ENCODE results near the gene GAS5. TPM values are rescaled to one million over a fixed set of nuclear protein-coding genes. Genes with fewer than 3 reads are reported as not detected.

The GAS5 gene
- total RNA-seq, 3 donors from 2014 or later (not counting 1 experiment from before 2014, with no cell fraction given): 208 to 299 (median 214) TPM

DNA sequence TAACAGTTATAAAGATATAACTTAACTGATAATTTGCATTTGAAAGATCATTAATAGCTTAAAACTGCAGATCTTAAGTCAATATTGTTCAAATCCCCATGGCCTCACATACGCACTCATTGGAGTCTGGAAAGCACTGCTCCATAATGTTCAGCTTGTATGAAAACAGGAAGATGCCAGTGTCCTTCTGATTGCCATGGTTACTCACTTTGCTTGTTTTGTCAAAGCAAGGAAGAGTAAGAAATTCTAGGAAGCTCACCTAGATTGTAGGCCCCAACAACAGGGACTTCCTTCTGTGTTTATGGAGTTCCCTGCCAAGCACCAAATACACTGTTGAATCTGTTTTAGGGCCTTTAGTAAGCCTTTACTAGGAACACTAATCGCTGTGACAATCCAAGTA, 10.9 kb downstream of the GAS5 start:
- peaks cover 0 to 6% of the 10 kb centered on the region in 2 donors for H3K4me1 Mint-ChIP-seq
- ATAC-seq: no peak
- TF ChIP-seq, protein P1, sequence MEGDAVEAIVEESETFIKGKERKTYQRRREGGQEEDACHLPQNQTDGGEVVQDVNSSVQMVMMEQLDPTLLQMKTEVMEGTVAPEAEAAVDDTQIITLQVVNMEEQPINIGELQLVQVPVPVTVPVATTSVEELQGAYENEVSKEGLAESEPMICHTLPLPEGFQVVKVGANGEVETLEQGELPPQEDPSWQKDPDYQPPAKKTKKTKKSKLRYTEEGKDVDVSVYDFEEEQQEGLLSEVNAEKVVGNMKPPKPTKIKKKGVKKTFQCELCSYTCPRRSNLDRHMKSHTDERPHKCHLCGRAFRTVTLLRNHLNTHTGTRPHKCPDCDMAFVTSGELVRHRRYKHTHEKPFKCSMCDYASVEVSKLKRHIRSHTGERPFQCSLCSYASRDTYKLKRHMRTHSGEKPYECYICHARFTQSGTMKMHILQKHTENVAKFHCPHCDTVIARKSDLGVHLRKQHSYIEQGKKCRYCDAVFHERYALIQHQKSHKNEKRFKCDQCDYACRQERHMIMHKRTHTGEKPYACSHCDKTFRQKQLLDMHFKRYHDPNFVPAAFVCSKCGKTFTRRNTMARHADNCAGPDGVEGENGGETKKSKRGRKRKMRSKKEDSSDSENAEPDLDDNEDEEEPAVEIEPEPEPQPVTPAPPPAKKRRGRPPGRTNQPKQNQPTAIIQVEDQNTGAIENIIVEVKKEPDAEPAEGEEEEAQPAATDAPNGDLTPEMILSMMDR (IDR thresholded peaks at IDR 0.05): no peak
- H3K9me3 ChIP-seq (ENCODE audit: control insufficient read depth, insufficient read depth, low read length): no peaks in the 10 kb centered on the region
- peaks cover 52% of the 10 kb centered on the region for H3K36me3 ChIP-seq (ENCODE audit: control insufficient read depth, insufficient read depth, low read length)
- no peak overlapping the region for H3K27ac Mint-ChIP-seq
- intact Hi-C loops (cut with micrococcal nuclease): no loop called here
- H3K4me1 ChIP-seq (ENCODE audit: control insufficient read depth, insufficient read depth, low read length): no peaks in the 10 kb centered on the region
- WGBS (ENCODE audit: insufficient coverage): 100% methylated on average over 2 of the region's 2 CpGs
- H3K4me3 ChIP-seq (ENCODE audit: low read length): no peak overlapping the region
- H3K36me3 Mint-ChIP-seq: peaks cover 9% of the 10 kb centered on the region
- H3K27ac ChIP-seq (ENCODE audit: low read length): no peak overlapping the region
- no peaks in the 10 kb centered on the region for H3K27me3 Mint-ChIP-seq (ENCODE audit: low read depth in 2 of 2)
- DNase-seq: no peak
- H3K27me3 ChIP-seq (ENCODE audit: control insufficient read depth, insufficient read depth, low read length): no peaks in the 10 kb centered on the region
- no peak overlapping the region for H3K4me3 Mint-ChIP-seq
- H3K9me3 Mint-ChIP-seq: no peaks in the 10 kb centered on the region

DNA sequence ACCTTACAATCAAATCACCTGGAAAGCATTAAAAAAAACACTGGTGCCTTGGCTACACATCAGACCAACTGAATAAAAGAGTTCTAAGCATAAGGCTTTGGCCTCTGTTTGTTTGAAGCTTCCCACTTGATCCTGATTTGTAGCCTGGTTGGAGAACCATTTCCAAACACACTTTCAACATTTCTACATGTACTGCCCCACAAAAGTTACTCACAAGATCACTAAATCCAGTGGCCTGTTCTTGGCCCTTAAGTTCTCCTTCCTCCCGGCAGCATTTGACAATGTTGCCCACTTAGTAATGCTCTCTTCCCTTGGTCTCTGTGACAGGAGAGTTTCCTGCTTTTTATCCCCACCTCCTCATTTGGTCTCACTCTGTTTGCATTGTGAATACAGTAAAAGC, 11.8 kb downstream of the GAS5 start:
- 100% methylated on average over 1 of the region's 1 CpG for WGBS (ENCODE audit: insufficient coverage)
- peak overlapping the region in 1 of 2 donors; percentile 22 for H3K27ac Mint-ChIP-seq
- no peak overlapping the region for H3K4me3 ChIP-seq (ENCODE audit: low read length)
- H3K36me3 ChIP-seq (ENCODE audit: control insufficient read depth, insufficient read depth, low read length): peaks cover 54% of the 10 kb centered on the region
- no peak overlapping the region for H3K4me3 Mint-ChIP-seq
- peaks cover 0 to 6% of the 10 kb centered on the region in 2 donors for H3K4me1 Mint-ChIP-seq
- no peaks in the 10 kb centered on the region for H3K9me3 Mint-ChIP-seq
- peaks cover 9% of the 10 kb centered on the region for H3K36me3 Mint-ChIP-seq
- H3K9me3 ChIP-seq (ENCODE audit: control insufficient read depth, insufficient read depth, low read length): no peaks in the 10 kb centered on the region
- no peaks in the 10 kb centered on the region for H3K4me1 ChIP-seq (ENCODE audit: control insufficient read depth, insufficient read depth, low read length)
- intact Hi-C loops (cut with micrococcal nuclease): no loop called here
- H3K27me3 ChIP-seq (ENCODE audit: control insufficient read depth, insufficient read depth, low read length): no peaks in the 10 kb centered on the region
- H3K27ac ChIP-seq (ENCODE audit: low read length): no peak overlapping the region
- TF ChIP-seq, protein P1 (IDR thresholded peaks at IDR 0.05): no peak
- H3K27me3 Mint-ChIP-seq (ENCODE audit: low read depth in 2 of 2): no peaks in the 10 kb centered on the region
- ATAC-seq (no peak), DNase-seq (no peak)

DNA sequence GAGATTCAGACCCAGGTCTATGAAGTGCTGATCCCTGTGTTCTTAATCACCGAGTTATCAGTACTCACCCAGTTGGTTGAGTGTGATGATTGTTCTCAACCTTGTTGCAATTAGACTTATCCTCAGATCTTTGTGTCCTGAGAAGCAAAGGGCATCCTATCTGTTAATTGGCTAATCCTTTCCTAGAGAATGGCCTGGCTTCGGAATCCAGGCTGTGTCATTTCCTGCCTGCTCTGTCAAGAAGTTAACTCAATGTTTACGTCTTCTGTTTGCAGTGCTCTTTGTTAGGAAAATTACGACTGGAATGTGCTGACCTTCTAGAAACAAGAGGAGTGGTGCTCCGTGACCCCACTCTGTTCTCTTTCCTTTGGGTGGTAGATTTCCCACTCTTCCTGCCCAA, 14.7 kb downstream of the GAS5 start:
- ATAC-seq: no peak
- H3K27ac ChIP-seq (ENCODE audit: low read length): no peak overlapping the region
- no peak overlapping the region for H3K27ac Mint-ChIP-seq
- peaks cover 0 to 6% of the 10 kb centered on the region in 2 donors for H3K4me1 Mint-ChIP-seq
- no peaks in the 10 kb centered on the region for H3K4me1 ChIP-seq (ENCODE audit: control insufficient read depth, insufficient read depth, low read length)
- WGBS (ENCODE audit: insufficient coverage): 93% methylated on average over 5 of the region's 5 CpGs
- H3K9me3 ChIP-seq (ENCODE audit: control insufficient read depth, insufficient read depth, low read length): no peaks in the 10 kb centered on the region
- no peak for DNase-seq
- no peaks in the 10 kb centered on the region for H3K9me3 Mint-ChIP-seq
- TF ChIP-seq, protein P1 (IDR thresholded peaks at IDR 0.05): no peak
- intact Hi-C loops (cut with micrococcal nuclease): no loop called here
- no peaks in the 10 kb centered on the region for H3K27me3 Mint-ChIP-seq (ENCODE audit: low read depth in 2 of 2)
- no peak overlapping the region for H3K4me3 ChIP-seq (ENCODE audit: low read length)
- H3K4me3 Mint-ChIP-seq: no peak overlapping the region
- no peaks in the 10 kb centered on the region for H3K27me3 ChIP-seq (ENCODE audit: control insufficient read depth, insufficient read depth, low read length)
- H3K36me3 Mint-ChIP-seq: peaks cover 9% of the 10 kb centered on the region
- H3K36me3 ChIP-seq (ENCODE audit: control insufficient read depth, insufficient read depth, low read length): peaks cover 46% of the 10 kb centered on the region

DNA sequence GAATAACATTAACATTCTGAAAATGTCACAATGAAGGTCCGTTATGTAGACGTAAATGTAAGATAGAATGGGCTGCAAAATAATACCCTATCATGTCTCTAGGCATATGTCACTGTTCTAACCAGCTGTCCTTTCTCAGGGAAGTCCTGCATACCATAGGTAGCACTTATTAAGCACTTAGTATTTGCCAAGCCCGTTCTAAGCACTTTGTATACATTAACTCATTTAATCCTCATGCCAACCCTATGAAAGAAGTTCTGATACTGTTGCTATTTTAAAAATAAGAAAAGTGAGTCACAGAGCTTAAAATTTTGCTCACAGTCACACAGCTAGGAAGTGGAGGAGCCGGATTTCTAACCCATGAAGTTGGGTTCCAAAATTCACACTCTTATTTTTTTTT, 15.7 kb downstream of the GAS5 start:
- no peaks in the 10 kb centered on the region for H3K9me3 ChIP-seq (ENCODE audit: control insufficient read depth, insufficient read depth, low read length)
- ATAC-seq (no peak), DNase-seq (no peak)
- WGBS (ENCODE audit: insufficient coverage): 100% methylated on average over 2 of the region's 4 CpGs
- no peaks in the 10 kb centered on the region for H3K4me1 ChIP-seq (ENCODE audit: control insufficient read depth, insufficient read depth, low read length)
- Mint-ChIP-seq H3K9me3 (no peaks in the 10 kb centered on the region), H3K27me3 (ENCODE audit: low read depth in 2 of 2) (no peaks in the 10 kb centered on the region), H3K27ac (no peak overlapping the region), H3K4me1 (peaks cover 0 to 6% of the 10 kb centered on the region in 2 donors), H3K4me3 (no peak overlapping the region), H3K36me3 (peaks cover 9% of the 10 kb centered on the region)
- intact Hi-C loops (cut with micrococcal nuclease): no loop called here
- H3K27me3 ChIP-seq (ENCODE audit: control insufficient read depth, insufficient read depth, low read length): no peaks in the 10 kb centered on the region
- no peak overlapping the region for H3K27ac ChIP-seq (ENCODE audit: low read length)
- no peak overlapping the region for H3K4me3 ChIP-seq (ENCODE audit: low read length)
- H3K36me3 ChIP-seq (ENCODE audit: control insufficient read depth, insufficient read depth, low read length): peaks cover 39% of the 10 kb centered on the region
- TF ChIP-seq, protein P1 (IDR thresholded peaks at IDR 0.05): no peak
